HG03095 (cell line): Measurements from ENCODE around the gene PBXIP1.
"Not testable (repeated sequence)": the region's sequence is repeated elsewhere in the genome, so short reads cannot be mapped to it uniquely, and the experiment has no call there.

Source experiments
- ATAC-seq: cut with Tn5 transposase; IDR thresholded peaks from one replicate; pipeline ENCODE4 v1.9.1; 2021; ENCODE audit warnings: moderate library complexity; ENCODE audit not compliant: unreplicated experiment

PBXIP1 gene

DNA sequence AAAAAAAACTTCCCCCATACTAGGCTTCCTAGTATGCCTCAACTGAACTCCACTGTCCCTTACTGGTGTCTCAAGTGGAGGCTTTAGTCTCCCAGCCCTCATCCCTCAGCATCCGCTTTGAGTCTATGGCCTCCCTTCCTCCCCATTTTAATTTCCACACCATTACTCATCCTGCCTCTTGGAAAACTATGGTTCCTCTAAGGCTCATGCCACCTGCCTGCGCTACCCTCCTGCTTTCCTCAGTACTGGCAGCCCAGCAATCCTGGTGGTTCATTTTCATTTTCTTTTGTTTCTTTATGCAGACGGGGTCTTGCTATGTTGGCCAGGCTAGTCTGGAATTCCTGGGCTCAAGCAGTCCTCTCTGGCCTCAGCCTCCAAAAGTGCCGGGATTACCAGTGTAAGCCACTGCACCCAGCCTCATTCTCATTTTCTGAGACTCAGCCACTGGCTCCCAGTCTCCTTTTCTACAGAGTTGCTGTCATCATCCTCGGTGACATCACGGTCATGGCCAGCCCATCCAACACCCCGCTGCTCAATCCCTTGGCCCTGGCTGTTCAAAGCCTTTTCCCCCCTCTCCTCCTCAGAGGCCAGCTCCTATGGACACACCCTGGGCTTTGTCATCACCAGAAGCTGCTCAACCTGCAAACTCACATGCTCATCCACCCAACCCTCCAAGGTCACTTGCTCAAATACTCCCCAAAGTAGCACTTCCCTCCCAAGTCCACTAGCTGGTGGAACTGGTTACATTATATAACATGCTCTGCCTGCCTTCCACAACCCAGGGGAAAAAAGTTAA lies 17.1 kb downstream of the PBXIP1 start:
- ATAC-seq = no peak

DNA sequence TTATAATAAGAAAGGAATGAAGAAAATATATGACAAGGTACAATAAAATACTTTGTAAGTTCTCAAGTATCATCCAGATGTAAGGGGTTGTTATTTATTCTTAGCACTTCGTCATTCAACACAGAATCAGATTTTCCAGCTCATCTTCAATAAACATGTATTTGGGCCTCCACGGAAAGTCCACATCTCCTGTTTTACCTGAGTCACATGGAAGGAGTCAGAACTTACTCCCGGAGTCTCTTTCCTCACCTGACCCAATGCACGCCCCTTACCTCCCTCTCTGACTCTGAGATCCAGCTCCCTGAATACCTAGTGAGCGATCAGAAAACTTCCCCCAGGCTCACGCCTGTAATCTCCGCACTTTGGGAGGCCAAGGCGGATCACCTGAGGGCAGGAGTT lies 17.9 kb downstream of the PBXIP1 start:
- ATAC-seq = no peak

DNA sequence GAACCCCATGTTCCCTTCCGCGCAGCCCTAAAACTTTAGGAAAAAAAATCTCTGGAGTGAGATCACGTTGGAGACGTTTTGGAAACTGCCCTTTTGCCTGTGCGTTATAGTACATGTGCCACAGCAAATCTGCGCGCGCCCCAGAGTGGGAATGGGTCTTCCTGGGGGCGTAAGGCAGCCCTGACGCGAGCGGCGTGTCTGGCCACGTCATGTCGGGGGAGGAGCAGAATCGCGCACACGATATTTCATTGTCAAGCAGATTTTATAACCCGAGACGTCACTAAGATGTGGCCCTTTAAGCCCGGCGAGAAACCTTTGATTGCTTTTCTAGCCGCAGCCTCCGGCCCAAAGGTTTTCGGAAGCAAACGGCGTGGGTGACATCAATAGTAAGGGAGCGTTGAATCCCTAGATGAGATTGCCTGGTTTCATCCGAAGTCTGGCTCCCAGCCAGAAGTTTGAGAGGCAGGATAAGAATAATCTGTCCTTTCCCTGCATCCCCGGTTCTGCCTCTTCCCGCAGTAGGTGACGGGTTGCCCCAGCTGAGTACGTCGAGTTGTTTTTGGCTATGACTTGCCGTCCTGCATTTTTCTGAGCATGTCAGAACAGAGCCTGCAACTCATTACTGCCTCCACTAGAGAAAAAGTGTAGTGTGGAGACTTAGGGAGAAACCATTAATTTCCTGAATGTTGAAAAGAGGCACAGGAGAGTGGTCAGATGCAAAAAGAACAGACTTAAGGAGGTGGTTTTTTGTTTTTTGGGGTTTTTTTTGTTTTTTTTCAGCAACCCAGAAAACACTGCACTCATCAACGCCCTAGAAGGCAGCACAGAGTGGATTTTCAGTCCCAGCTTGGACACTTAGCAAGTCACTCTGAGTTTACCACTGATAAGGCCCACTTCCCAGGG lies 18.6 kb downstream of the PBXIP1 start:
- ATAC-seq = peak; percentile 47

DNA sequence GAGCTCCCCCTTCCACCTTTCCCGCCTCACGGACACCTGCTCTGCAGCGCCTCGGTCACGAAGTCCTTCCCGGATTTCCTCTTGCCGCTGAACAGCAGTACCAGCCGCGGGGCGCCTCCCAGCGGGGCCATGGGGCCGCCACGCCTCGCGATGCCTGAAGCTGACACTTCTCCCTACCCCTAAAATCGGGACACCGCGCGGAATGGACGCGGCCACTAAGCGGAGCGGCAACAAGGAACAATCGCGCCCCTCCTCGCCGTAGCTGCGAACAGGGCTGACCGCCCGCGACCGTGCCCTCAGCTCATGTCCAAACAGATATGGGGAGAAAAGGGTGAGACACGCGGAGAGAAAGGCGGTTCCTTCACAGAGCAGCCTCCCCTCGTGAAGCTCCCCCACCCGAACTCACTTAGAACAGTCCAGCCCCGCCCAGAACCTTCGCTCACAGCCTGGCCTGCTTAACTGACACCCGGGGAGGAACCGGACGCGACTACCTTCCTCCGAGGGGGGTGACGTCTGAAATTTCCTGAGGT lies 19.3 kb downstream of the PBXIP1 start, which contains the start of gene PMVK:
TSS of gene PMVK (minus strand) at position 165 of the 530 bp plus-strand sequence. CDS start at position 131, 34 bp downstream.
- peak; percentile 49 for ATAC-seq

DNA sequence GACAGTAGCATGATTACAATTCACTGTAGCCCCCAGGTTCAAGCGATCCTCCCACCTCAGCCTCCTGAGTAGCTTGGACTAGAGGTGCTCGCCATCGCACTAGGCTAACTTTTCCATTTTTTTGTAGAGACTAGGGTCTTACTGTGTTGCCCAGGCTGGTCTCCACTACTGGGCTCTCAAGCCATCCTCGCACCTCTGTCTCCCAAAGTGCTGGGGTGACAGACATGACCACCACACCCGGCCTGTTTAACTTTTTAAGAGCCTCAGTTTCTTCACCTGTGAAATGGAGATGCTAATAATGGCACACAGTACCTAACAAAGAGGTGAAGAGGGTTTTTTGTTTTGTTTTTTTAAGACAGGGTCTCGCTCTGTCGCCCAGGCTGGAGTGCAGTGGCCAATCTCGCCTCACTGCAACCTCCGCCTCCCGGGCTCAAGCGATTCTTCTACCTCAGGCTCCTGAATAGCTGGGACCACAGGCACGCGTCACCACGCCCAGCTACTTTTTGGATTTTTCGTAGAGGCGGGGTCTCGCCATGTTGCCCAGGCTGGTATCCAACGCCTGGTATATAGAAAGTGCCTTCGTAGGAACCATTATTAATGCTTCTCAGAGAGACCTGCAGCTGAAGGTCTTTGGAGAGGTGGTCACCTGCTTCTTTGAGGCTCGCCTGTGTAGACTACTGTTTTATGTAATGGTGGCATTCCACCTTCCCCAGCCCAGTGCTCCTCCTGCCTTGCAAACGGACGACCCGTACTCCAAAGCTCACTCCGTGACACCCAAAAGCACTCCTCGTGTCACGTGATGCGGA lies 19.9 kb downstream of the PBXIP1 start:
- ATAC-seq = no peak

DNA sequence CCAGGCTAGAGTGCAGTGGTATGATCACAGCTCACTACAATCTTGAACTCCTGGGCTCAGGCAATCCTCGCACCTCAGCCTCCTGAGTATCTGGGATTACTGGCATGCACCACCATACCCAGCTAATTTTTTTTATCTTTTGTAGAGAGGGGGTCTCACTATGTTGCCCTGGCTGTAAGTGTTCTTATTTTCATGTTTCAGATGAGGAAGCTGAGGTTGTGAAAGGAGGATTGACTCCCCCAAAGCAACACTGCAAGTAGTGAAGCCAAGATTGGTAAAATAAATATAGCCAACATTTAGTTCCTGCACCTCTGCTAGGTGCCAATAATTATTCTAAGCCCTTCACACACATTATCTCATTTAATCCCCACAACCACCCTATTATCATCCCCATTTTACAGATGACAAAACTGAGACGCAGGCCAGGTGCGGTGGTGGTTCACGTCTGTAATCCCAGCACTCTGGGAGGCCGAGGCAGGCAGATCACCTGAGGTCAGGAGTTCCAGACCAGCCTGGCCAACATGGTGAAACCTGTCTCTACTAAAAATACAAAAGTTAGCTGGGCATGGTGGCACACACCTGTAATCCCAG lies 21.4 kb downstream of the PBXIP1 start:
- ATAC-seq = no peak

DNA sequence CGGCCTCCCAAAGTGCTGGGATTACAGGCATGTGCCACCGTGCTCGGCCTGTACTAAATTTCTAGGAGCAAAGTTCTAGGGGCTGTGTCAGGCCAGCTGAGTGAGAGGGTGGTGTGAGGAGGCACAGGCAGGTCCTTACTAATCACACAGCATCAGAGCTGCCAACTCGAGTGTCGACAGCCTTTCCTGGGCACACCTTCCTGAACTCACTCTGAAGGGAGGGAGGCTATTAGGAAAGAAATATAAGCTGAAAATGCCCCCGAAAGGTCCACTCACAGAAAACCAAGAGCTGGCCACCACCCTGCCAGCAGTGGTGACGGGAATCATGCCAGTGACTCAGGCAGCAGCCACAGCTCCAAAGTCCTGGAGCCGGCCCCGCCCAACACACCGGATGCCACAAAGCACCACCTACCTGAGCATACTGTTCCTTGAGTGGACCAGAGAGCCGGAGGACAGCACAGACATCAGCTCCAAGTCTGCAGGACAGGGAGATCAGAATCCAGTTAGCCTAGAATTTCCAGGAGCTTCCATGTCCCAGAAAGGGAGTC lies 23.9 kb downstream of the PBXIP1 start:
- no peak for ATAC-seq

DNA sequence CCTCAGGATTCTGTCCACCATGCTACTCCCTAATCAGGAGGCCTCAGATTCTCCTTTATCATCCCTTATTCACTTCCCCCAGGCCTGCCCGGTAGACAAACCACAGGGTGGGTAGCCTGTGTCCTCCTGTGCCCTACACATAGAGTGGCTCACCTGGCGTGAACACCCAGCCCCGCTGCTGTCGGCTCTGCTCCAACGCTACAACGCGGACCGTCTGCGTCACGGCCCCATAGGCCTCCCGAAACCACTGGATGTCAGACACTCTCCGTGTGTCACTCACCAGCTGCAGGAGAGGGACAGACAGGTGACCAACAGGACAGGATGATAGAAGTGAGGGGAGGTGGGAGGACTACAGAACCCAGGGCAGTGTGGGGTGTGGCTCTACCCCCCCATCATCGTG lies 29.7 kb downstream of the PBXIP1 start:
- no peak for ATAC-seq

DNA sequence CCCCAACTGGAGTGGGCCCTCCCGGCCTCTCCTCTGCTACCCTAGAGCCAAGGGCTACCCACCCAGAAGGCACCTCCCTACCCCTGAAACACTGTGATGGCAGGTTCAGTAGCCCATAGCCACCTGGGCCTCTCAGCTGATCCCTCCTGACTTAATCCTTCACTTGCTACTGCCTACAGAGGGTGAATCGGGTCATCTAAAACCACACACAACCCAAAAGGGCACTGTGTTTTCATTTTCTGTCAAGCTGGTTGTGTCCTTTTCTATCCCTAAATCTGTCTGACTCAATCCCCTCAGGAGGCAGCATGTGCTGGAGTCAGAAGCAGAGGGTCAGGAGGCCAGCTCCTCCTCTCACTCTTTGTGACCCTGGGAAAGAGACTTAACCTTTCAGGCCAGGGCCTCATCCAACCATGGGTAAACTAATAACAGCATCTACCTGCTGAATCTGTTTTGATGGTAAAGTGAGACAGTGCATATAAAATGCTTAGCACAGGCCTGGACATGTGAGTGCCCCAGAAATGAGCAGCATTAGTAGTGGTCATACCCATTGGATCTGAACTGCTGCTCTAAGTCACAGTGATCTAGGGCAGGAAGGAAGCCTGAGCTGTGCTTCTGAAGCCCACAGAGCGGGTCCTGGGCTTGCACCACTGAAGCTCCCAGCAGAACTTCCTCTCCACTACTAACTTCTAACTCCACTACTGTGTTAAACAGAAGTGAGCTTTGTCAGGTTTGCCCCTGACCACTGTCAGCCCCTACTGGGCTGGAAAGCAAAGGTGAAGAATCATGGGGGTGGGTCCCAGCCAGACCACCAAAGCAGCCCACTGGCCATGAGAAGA lies 30.3 kb downstream of the PBXIP1 start:
- no peak for ATAC-seq

DNA sequence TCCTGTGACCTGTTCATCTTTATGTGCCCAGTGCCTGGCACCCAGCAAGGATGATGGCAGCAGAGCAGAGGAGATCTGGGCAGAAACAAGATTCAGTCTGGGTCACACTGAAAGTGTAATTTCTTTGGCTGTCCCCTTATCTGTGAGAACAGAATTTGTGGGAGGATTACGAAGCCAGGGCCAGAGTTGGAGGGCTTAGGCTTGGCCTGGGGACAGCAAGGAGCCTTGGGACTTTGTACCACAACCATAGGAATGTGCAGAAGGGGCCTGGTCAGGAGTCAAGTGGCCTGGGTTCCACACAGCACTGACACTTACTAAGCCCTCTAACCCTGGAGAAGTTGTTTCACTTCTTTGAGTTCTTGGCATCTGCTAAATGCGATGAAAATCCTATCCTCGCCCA lies 32.2 kb downstream of the PBXIP1 start:
- no peak for ATAC-seq

DNA sequence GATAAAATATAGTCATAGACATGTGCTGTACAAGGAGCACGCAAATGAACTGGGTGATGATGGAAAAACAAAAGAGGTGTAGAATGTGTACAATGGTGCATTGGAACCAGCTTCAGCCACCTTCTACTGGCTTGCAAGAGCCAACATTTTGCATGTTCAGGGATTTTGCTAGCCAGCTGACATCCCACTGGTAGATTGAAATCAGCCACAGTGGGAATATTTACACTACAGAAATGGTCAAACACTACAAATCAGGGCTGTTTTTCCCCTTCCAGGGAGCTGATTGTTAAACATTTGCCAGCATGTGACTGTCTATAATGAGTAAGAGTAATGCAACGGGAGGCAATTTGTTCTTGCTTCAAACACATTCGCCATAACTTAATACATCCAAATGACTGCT lies 42.6 kb downstream of the PBXIP1 start:
- ATAC-seq = no peak

DNA sequence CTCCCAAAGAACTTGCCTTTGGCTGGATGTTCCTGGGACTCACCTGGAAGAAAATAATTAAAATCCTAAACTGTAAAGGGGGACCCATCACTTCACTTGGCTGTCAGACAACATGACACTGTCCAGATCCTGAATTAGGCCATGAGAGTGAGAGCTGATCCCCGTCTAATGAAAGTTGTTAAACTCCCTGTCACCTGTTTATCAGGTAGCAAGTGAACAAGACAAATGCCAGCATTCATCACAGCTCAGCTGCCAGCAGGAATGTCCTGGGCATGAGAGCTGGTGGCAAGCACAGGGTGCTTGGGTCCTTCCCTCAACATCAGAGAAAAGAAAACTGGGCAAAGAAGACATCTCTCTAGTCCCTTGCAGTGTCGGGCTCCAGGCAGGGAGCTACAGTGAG lies 43.1 kb downstream of the PBXIP1 start:
- no peak for ATAC-seq

DNA sequence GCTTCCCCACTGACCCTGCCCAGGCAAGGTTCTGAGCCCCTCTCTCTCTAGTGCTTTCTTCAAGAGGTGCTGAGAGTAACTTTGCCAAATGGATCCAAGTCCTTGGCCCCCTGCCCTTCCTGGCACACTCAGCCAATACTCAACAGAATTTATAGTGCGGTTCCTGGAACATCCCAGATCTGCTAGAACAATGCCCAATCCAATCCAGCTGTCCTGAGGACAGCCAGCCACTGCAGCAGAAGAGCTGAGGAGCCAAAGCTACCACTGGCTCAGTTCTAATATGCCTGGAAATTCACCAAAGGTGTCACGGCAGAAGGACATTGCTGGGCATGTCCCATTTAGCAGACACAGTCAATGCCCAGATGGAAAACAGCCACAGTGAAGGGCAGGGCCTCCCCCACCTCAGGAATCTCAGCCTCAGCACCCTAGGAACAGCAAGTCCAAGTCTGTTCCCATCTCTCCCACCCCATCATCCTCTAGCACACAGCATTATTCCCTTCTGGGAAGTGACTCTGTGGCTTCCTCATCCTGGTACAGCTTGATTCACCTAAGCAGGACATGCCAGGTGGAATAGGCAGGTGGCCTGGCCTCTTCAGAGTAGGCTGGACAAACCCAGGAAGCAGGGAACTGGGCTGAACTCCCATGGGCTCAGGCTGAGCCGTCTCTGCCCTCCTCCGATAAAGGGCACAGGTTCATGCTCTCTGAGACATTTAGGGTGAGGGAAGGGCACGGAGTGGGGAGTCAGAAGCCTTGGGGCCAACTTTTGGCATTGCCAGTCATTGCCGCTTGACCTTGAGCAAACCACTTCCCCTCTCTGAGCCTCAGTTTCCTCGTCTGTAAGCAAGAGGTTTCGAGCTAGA lies 44.0 kb downstream of the PBXIP1 start:
- no peak for ATAC-seq

DNA sequence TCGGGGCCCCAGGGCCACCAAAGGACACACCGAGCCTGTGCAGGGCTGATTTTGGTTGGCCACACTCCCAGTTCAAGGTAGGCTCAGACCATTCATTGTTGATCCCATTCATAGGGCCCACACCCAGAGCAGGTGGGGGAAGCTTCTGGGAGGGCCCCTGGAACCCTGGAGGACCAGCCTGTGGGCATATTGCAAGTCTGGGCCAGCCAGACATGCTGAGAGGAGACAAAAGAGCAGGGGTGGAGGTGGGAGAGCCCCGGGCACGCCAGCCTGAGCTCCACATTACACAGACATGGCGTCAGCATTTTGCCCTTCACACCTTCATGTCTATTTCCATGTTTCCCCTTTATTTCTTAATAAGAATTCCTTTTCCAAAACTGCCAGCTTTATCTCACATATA lies 45.0 kb downstream of the PBXIP1 start:
- no peak for ATAC-seq

DNA sequence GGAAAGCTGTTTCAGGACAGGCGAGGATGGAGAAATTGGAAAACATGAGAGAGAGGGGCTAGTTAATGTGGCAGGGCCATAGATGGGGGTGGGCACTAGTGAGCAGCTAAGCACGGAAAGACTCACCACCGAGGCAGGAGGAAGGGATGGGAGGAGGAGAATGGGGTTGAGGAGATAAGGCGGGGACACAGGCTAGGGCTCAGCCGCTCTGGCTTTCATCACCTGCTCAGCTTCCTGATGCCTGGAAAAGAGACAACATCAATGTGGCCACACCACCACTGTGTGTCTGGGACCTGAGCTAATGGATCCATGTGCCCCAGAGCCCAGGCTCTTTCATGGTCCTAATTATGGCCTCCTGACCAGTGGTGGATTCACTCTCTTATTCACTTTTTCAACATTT lies 47.0 kb downstream of the PBXIP1 start:
- no peak for ATAC-seq

DNA sequence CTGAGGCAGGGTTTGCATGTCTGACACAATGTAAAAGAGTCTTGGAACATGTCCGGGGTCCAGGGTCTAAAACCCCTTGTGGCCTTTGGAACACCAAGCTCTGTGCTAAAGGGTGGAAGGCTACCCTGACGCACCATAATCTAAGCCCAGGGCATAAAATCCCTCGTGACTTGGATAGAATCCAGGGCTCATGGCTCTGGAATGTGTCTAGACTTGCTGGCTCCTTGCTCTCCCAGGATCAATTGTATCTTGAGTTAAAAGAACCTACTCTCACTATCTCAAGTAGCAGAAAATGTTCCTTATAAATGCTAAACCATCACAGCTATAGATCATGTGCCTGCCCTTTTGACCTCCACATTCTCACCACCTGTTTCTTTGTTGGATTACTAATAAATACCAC lies 47.8 kb downstream of the PBXIP1 start:
- not testable (repeated sequence) for ATAC-seq

DNA sequence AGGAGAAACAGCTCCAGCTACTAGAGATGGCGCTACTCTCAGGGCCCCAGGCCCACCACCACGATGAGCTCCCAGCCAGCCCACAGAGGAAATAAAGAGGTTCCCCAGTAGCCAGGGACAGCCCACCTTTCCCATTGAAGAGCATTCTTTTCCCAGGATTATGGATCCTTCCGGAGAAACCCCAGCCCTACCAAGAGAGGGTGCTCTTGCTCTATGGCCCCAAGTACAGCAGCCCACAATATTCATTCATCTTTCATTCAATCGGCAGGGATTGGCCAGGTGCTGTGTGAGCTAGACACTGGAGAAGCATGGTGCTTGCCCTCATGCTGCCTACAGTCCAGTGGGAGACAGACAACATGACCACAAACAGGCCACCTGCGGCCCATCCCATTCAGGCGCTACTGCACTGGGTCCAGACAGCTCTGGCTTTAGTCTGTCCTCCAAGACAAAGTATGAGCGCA lies 49.2 kb downstream of the PBXIP1 start:
- ATAC-seq = no peak

DNA sequence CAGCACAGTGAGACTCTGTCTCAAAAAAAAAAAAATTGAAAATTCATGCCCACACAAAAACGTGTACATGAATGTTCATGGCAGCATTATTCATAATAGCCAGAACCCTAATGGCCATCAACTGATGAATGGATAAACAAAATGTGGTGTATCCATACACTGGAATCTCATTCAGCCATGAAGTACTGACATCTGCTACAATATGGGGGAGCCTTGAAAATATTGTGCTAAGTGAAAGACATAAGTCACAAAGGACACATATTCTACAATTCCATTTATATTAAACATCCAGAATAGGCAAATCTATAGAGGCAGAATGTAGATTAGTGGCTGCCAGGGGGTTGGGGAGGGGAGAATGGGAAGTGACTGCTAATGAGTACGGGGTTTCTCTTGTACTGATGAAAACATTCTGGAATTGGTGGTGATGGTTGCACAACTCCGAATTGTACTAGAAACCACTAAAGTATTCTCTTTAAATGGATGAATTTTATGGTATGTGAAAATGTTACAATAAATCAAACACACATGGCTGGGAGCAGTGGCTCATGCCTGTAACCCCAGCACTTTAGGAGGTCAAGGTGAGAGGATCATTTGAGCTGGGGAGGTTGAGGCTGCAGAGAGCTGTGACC lies 52.8 kb downstream of the PBXIP1 start:
- ATAC-seq = no peak
